Measurements from ENCODE around the gene CEP164. TPM values are rescaled to one million over a fixed set of nuclear protein-coding genes. Genes with fewer than 3 reads are reported as not detected.
A peak's percentile ranks its signal among the peaks of the same experiment; 100 is the strongest.

CEP164 gene
- polyA plus RNA-seq, 1 of the 3 experiments (the other 2 are of a cell fraction): 27.7 TPM

DNA sequence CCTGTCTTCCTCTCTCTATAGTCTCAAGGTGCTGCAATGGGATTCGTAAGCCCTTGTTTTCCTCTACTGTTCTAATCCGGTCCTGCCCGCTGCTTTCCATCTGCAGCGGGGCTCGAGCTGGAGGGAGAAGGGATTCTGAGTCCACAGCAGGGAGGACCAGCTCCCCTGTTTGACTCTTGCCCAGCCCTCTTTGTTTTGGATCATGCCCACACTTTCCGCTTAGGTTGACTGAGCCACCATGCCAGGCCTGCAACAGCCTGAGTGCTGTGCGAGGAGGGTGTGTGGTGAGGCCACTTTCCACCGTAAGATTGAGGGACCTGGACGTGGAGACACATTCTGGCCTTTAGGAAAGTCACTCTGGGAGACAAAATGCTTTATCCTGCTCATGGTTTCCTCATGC lies 58.3 kb downstream of the CEP164 start:
- POLR2A ChIA-PET: no interaction called here
- Histone ChIP-seq H3K4me3 (ENCODE audit: low read depth in 2 of 2, low read length in 1 of 2) (no peak overlapping the region), H3K36me3 (replicated peaks in 1 of 2; ENCODE audit: control insufficient read depth in 1 of 2, insufficient read depth in 2 of 2, low read length in 1 of 2) (peaks cover 12 to 49% of the 10 kb centered on the region in 2 experiments), H2AFZ (ENCODE audit: low read depth) (no peak overlapping the region), H3K27ac (ENCODE audit: low read depth in 2 of 2, low read length in 1 of 2) (no peak overlapping the region), H3K4me1 (ENCODE audit: control insufficient read depth in 1 of 2, insufficient read depth in 2 of 2, low read depth in 1 of 2, low read length in 1 of 2) (peaks cover 0 to 4% of the 10 kb centered on the region in 2 experiments; a peak in 1 of 4 replicates), H3K79me2 (ENCODE audit: insufficient read depth) (no peaks in the 10 kb centered on the region), H3K4me2 (no peak overlapping the region), H3K9ac (no peak overlapping the region), H4K20me1 (ENCODE audit: insufficient read depth) (no peaks in the 10 kb centered on the region), H3K9me2 (no peaks in the 10 kb centered on the region), H3K27me3 (ENCODE audit: insufficient read depth) (no peaks in the 10 kb centered on the region), H3K9me3 (no peaks in the 10 kb centered on the region), H3F3A (replicated peaks; ENCODE audit: insufficient read depth) (peaks cover 2% of the 10 kb centered on the region)
- WGBS (ENCODE audit: low lambda C conversion rate): 98% methylated on average over 9 of the region's 9 CpGs
- CTCF ChIA-PET: interaction anchor here (0.8 to 3.2 kb wide), 3 partner anchors 14 to 422 kb away, joined by 3 to 13 read pairs (median 5); no protein-coding TSS in a partner anchor
- TF ChIP-seq TCF12 (IDR thresholded peaks at IDR 0.05): no peak
- TF ChIP-seq MEF2A (IDR thresholded peaks at IDR 0.05; ENCODE audit: borderline replicate concordance, low read depth): no peak
- TF ChIP-seq, protein P1, sequence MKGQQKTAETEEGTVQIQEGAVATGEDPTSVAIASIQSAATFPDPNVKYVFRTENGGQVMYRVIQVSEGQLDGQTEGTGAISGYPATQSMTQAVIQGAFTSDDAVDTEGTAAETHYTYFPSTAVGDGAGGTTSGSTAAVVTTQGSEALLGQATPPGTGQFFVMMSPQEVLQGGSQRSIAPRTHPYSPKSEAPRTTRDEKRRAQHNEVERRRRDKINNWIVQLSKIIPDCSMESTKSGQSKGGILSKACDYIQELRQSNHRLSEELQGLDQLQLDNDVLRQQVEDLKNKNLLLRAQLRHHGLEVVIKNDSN (IDR thresholded peaks at IDR 0.05; ENCODE audit: borderline replicate concordance, low read depth): no peak
- no peak for TF ChIP-seq RFX5 (IDR thresholded peaks at IDR 0.05; ENCODE audit: low read length)
- no peak for TF ChIP-seq TEAD4 (IDR thresholded peaks at IDR 0.05; ENCODE audit: borderline replicate concordance, insufficient read depth)
- no peak for TF ChIP-seq CHD2 (IDR thresholded peaks at IDR 0.05; ENCODE audit: low read length, partially characterized antibody)
- TF ChIP-seq TAF1 (IDR thresholded peaks at IDR 0.05; ENCODE audit: borderline replicate concordance, low read depth, low read length): no peak
- TF ChIP-seq, protein P2, sequence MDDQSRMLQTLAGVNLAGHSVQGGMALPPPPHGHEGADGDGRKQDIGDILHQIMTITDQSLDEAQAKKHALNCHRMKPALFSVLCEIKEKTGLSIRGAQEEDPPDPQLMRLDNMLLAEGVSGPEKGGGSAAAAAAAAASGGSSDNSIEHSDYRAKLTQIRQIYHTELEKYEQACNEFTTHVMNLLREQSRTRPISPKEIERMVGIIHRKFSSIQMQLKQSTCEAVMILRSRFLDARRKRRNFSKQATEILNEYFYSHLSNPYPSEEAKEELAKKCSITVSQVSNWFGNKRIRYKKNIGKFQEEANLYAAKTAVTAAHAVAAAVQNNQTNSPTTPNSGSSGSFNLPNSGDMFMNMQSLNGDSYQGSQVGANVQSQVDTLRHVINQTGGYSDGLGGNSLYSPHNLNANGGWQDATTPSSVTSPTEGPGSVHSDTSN (IDR thresholded peaks at IDR 0.05): no peak
- TF ChIP-seq, protein P3, sequence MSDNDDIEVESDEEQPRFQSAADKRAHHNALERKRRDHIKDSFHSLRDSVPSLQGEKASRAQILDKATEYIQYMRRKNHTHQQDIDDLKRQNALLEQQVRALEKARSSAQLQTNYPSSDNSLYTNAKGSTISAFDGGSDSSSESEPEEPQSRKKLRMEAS (IDR thresholded peaks at IDR 0.05; ENCODE audit: low read depth): no peak
- no peak for DNase-seq

DNA sequence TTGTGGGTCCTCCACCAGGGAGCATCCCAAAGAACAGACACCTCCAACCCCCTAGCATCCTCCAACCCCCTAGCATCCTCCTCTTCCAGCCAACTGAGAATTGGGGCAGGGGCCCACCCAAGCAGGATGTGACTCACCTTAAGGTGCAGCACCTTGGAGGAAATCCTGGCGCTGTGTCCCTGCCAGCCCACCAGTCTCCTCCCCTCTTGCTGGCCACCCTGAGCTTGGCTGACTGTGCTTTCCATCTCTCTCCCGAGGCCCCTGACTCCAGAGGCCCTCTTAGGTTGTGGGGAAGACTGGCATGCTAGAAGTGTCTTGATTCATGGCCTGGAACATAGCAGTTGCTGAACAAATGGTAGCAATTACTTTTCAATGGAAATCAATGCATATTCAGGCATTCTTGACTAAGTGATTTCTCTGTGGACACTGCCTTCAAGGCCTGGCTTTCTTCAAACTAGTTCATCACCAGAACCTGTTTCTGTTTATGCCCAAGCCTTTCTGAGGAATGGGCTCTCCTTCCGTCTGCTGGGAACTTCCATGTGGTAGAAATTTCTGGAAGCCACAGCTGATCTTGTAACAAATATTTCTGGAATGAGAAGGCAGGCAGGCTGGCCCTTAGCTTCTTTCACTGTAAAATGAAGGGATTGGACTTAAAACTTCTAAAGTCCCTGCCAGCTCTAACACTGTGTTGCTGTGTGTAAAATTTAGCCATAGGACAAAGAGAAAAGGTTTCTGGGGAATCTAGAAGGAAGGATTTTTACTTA lies 60.5 kb downstream of the CEP164 start:
- Histone ChIP-seq H3K4me3 (ENCODE audit: low read depth in 2 of 2, low read length in 1 of 2) (no peak overlapping the region), H3K79me2 (ENCODE audit: insufficient read depth) (no peaks in the 10 kb centered on the region), H3F3A (replicated peaks; ENCODE audit: insufficient read depth) (peaks cover 2% of the 10 kb centered on the region), H3K9me3 (no peaks in the 10 kb centered on the region), H4K20me1 (ENCODE audit: insufficient read depth) (no peaks in the 10 kb centered on the region), H3K9me2 (no peaks in the 10 kb centered on the region), H3K36me3 (replicated peaks in 1 of 2; ENCODE audit: control insufficient read depth in 1 of 2, insufficient read depth in 2 of 2, low read length in 1 of 2) (peaks cover 22 to 48% of the 10 kb centered on the region in 2 experiments), H3K4me1 (ENCODE audit: control insufficient read depth in 1 of 2, insufficient read depth in 2 of 2, low read depth in 1 of 2, low read length in 1 of 2) (peaks cover 0 to 4% of the 10 kb centered on the region in 2 experiments; a peak in 1 of 4 replicates), H3K27ac (ENCODE audit: low read depth in 2 of 2, low read length in 1 of 2) (peak overlapping the region; percentile 8 to 13; a peak in 2 of 4 replicates), H3K4me2 (no peak overlapping the region), H3K9ac (no peak overlapping the region), H3K27me3 (ENCODE audit: insufficient read depth) (no peaks in the 10 kb centered on the region), H2AFZ (ENCODE audit: low read depth) (no peak overlapping the region)
- no peak for DNase-seq
- POLR2A ChIA-PET: interaction anchor here (0.6 kb wide), 1 partner anchor 24 kb away, joined by 3 read pairs; no protein-coding TSS in a partner anchor
- 79% methylated on average over 2 of the region's 3 CpGs for WGBS (ENCODE audit: low lambda C conversion rate)
- CTCF ChIA-PET: interaction anchor here (1.0 to 2.5 kb wide), 3 partner anchors 38 to 435 kb away, joined by 3 to 9 read pairs (median 7); no protein-coding TSS in a partner anchor
- peak; percentile 47; the same call in 1 of the 2 replicates for TF ChIP-seq TCF12 (IDR thresholded peaks at IDR 0.05)
- no peak for TF ChIP-seq RCOR1 (IDR thresholded peaks at IDR 0.05; ENCODE audit: low read length)
- TF ChIP-seq, protein P3 (IDR thresholded peaks at IDR 0.05; ENCODE audit: low read depth): peak; percentile 57; the same call in 1 of the 2 replicates
- no peak for TF ChIP-seq EZH2phosphoT487 (IDR thresholded peaks at IDR 0.05; ENCODE audit: borderline replicate concordance, low read depth)
- TF ChIP-seq NFIC (IDR thresholded peaks at IDR 0.05; ENCODE audit: borderline replicate concordance): no peak
